ENCODE data around the gene QRICH1.
A peak's percentile ranks its signal among the peaks of the same experiment; 100 is the strongest.
"Not testable (repeated sequence)": the region's sequence is repeated elsewhere in the genome, so short reads cannot be mapped to it uniquely, and the experiment has no call there.

QRICH1 gene

GRCh38 chr3:49020330-49021212 lies 73.3 kb downstream of the QRICH1 start:
- Mint-ChIP-seq H3K4me3 (peak overlapping the region; percentile 91), H3K9me3 (no peaks in the 10 kb centered on the region), H3K27me3 (no peaks in the 10 kb centered on the region)

GRCh38 chr3:49019941-49020329 lies 73.9 kb downstream of the QRICH1 start:
- no peaks in the 10 kb centered on the region for H3K27me3 Mint-ChIP-seq
- H3K4me1 Mint-ChIP-seq (ENCODE audit: low read depth) = peaks cover 48% of the 10 kb centered on the region
- peaks cover 33% of the 10 kb centered on the region for H3K36me3 Mint-ChIP-seq (ENCODE audit: low read depth)
- H3K27ac Mint-ChIP-seq = peak overlapping the region; percentile 86
- H3K4me3 Mint-ChIP-seq = peak overlapping the region; percentile 91
- H3K9me3 Mint-ChIP-seq = no peaks in the 10 kb centered on the region

More at GRCh38 chr3:49020330-49021212, 73.3 kb downstream of the QRICH1 start:
- peaks cover 54% of the 10 kb centered on the region for H3K4me1 Mint-ChIP-seq (ENCODE audit: low read depth)
- peaks cover 33% of the 10 kb centered on the region for H3K36me3 Mint-ChIP-seq (ENCODE audit: low read depth)
- H3K27ac Mint-ChIP-seq = peak overlapping the region; percentile 95

- peaks cover 37% of the 10 kb centered on the region for H3K4me1 Mint-ChIP-seq (ENCODE audit: low read depth)
- peaks cover 24% of the 10 kb centered on the region for H3K36me3 Mint-ChIP-seq (ENCODE audit: low read depth)
- peak overlapping the region; percentile 88 for H3K27ac Mint-ChIP-seq
- H3K27me3 Mint-ChIP-seq = no peaks in the 10 kb centered on the region
- peak overlapping the region; percentile 91 for H3K4me3 Mint-ChIP-seq
- H3K9me3 Mint-ChIP-seq = no peaks in the 10 kb centered on the region
These were observed 75.2 kb downstream of the QRICH1 start for GRCh38 chr3:49018707-49019006.

- peak within 1 kb of the TSS; percentile 88 for H3K27ac Mint-ChIP-seq
- H3K36me3 Mint-ChIP-seq (ENCODE audit: low read depth) = peaks cover 21% of the 10 kb centered on the region
These were observed 75.7 kb downstream of the QRICH1 start, which contains the start of gene DALRD3 for GRCh38 chr3:49017971-49018706. DALRD3 (minus strand) TSS chr3:49018580; CDS start chr3:49018564, 16 bp downstream.

GRCh38 chr3:49017229-49017970 lies 76.5 kb downstream of the QRICH1 start:
- peaks cover 14% of the 10 kb centered on the region for H3K36me3 Mint-ChIP-seq (ENCODE audit: low read depth)
- peaks cover 27% of the 10 kb centered on the region for H3K4me1 Mint-ChIP-seq (ENCODE audit: low read depth)
- peak overlapping the region; percentile 49 for H3K27ac Mint-ChIP-seq
- no peaks in the 10 kb centered on the region for H3K9me3 Mint-ChIP-seq
- no peaks in the 10 kb centered on the region for H3K27me3 Mint-ChIP-seq
- H3K4me3 Mint-ChIP-seq = peak overlapping the region; percentile 84

More at GRCh38 chr3:49017971-49018706, 75.7 kb downstream of the QRICH1 start, which contains the start of gene DALRD3:
- Mint-ChIP-seq H3K27me3 (no peaks in the 10 kb centered on the region), H3K9me3 (no peaks in the 10 kb centered on the region), H3K4me3 (peak within 1 kb of the TSS; percentile 91), H3K4me1 (ENCODE audit: low read depth) (peaks cover 31% of the 10 kb centered on the region)

GRCh38 chr3:49016414-49017228 lies 77.2 kb downstream of the QRICH1 start:
- Mint-ChIP-seq H3K36me3 (ENCODE audit: low read depth) (peaks cover 19% of the 10 kb centered on the region), H3K27me3 (no peaks in the 10 kb centered on the region), H3K27ac (no peak overlapping the region), H3K9me3 (no peaks in the 10 kb centered on the region), H3K4me3 (peak overlapping the region; percentile 84), H3K4me1 (ENCODE audit: low read depth) (peaks cover 27% of the 10 kb centered on the region)

GRCh38 chr3:49015765-49016164 lies 78.1 kb downstream of the QRICH1 start:
- Mint-ChIP-seq H3K4me1 (ENCODE audit: low read depth) (peaks cover 27% of the 10 kb centered on the region), H3K27me3 (no peaks in the 10 kb centered on the region), H3K27ac (no peak overlapping the region), H3K9me3 (no peaks in the 10 kb centered on the region), H3K4me3 (no peak overlapping the region), H3K36me3 (ENCODE audit: low read depth) (peaks cover 19% of the 10 kb centered on the region)

- Mint-ChIP-seq H3K27me3 (no peaks in the 10 kb centered on the region), H3K4me3 (no peak overlapping the region), H3K27ac (no peak overlapping the region), H3K36me3 (ENCODE audit: low read depth) (peaks cover 19% of the 10 kb centered on the region), H3K9me3 (no peaks in the 10 kb centered on the region), H3K4me1 (ENCODE audit: low read depth) (peaks cover 24% of the 10 kb centered on the region)
These were observed 78.8 kb downstream of the QRICH1 start for GRCh38 chr3:49015072-49015471.

GRCh38 chr3:49013738-49014660 lies 79.9 kb downstream of the QRICH1 start:
- H3K9me3 Mint-ChIP-seq = no peaks in the 10 kb centered on the region
- no peak overlapping the region for H3K4me3 Mint-ChIP-seq
- H3K36me3 Mint-ChIP-seq (ENCODE audit: low read depth) = peaks cover 25% of the 10 kb centered on the region
- H3K27ac Mint-ChIP-seq = no peak overlapping the region
- peaks cover 21% of the 10 kb centered on the region for H3K4me1 Mint-ChIP-seq (ENCODE audit: low read depth)
- no peaks in the 10 kb centered on the region for H3K27me3 Mint-ChIP-seq

GRCh38 chr3:49013113-49013737 lies 80.6 kb downstream of the QRICH1 start:
- Mint-ChIP-seq H3K27ac (no peak overlapping the region), H3K36me3 (ENCODE audit: low read depth) (peaks cover 29% of the 10 kb centered on the region), H3K9me3 (no peaks in the 10 kb centered on the region), H3K4me3 (no peak overlapping the region), H3K27me3 (no peaks in the 10 kb centered on the region), H3K4me1 (ENCODE audit: low read depth) (peaks cover 22% of the 10 kb centered on the region)

GRCh38 chr3:49012441-49013017 lies 81.3 kb downstream of the QRICH1 start:
- no peak overlapping the region for H3K27ac Mint-ChIP-seq
- no peaks in the 10 kb centered on the region for H3K27me3 Mint-ChIP-seq
- H3K4me1 Mint-ChIP-seq (ENCODE audit: low read depth) = peaks cover 22% of the 10 kb centered on the region
- peaks cover 33% of the 10 kb centered on the region for H3K36me3 Mint-ChIP-seq (ENCODE audit: low read depth)
- H3K4me3 Mint-ChIP-seq = no peak overlapping the region
- H3K9me3 Mint-ChIP-seq = no peaks in the 10 kb centered on the region

- no peak overlapping the region for H3K4me3 Mint-ChIP-seq
- no peaks in the 10 kb centered on the region for H3K9me3 Mint-ChIP-seq
- H3K36me3 Mint-ChIP-seq (ENCODE audit: low read depth) = peaks cover 19% of the 10 kb centered on the region
- no peaks in the 10 kb centered on the region for H3K27me3 Mint-ChIP-seq
- H3K4me1 Mint-ChIP-seq (ENCODE audit: low read depth) = peaks cover 25% of the 10 kb centered on the region
- peak overlapping the region; percentile 58 for H3K27ac Mint-ChIP-seq
These were observed 84.5 kb downstream of the QRICH1 start for GRCh38 chr3:49009396-49009795.

- Mint-ChIP-seq H3K36me3 (ENCODE audit: low read depth) (peaks cover 19% of the 10 kb centered on the region), H3K4me3 (peak overlapping the region; percentile 94), H3K27ac (peak overlapping the region; percentile 97), H3K4me1 (ENCODE audit: low read depth) (peaks cover 25% of the 10 kb centered on the region)
- H3K9me3 Mint-ChIP-seq, H3K27me3 Mint-ChIP-seq: not testable (repeated sequence)
These were observed 85.2 kb downstream of the QRICH1 start for GRCh38 chr3:49008627-49009026.

Measured in stimulated activated naive CD8-positive, alpha-beta T cell treated with anti-CD3 and anti-CD28 coated beads, Interleukin-15, Interleukin-2, amounts not matched to agents 100 ng/mL and 50 ng/mL, for 24 hours (primary cell).